Mononuclear cell (primary cell): Measurements from ENCODE around the gene ANKS6. TPM values are rescaled to one million over a fixed set of nuclear protein-coding genes. Genes with fewer than 3 reads are reported as not detected.

Experiments
- total RNA-seq: library from RNA; depleted of rRNA; stranded (reverse); fragments of >200 nt; gene quantifications from one replicate; pipeline ENCODE4 v1.2.3, GENCODE V29; 2012

Gene ANKS6
- total RNA-seq, 1 donor: 5.9 TPM

Other genes with a start within 250 kb of the ANKS6 start
- gene GABBR2, start 87.6 kb downstream of the ANKS6 start, total RNA-seq: under 0.01 TPM
- 4.5 TPM for gene GALNT12, start 11.1 kb upstream of the ANKS6 start, total RNA-seq
- not detected for gene COL15A1, start 147.4 kb upstream of the ANKS6 start, total RNA-seq